GM23338 (cell line): ENCODE measurements around the gene RNF213. TPM values are rescaled to one million over a fixed set of nuclear protein-coding genes. Genes with fewer than 3 reads are reported as not detected.

Source experiments
- ATAC-seq: fragments of 200-7000 bp; cut with Tn5 transposase; 3 replicates; pipeline ENCODE4 v1.9.1; 2020
- DNase-seq: peaks from one replicate; pipeline ENCODE4 v3.0.0-alpha.2; 2015; ENCODE audit warnings: low spot score
- H2AFZ ChIP-seq: fragments of 200-600 bp; sonication (generic); 2 replicates; pipeline ENCODE4 v1.8.0; 2016; ENCODE audit warnings: antibody characterized with exemption, mild to moderate bottlenecking, moderate library complexity
- H3F3A ChIP-seq: fragments of 200-600 bp; sonication (generic); replicated peaks from 2 replicates; pipeline ENCODE4 v1.8.0; 2017; ENCODE audit warnings: antibody characterized with exemption, mixed run types, low read depth
- H3K27ac ChIP-seq: fragments of 200-600 bp; sonication (generic); 2 replicates; pipeline ENCODE4 v1.6.1; 2016; ENCODE audit warnings: low read depth
- H3K27me3 ChIP-seq: fragments of 200-600 bp; sonication (generic); 2 replicates; pipeline ENCODE4 v1.8.0; 2016; ENCODE audit warnings: mild to moderate bottlenecking, mixed run types, moderate library complexity; ENCODE audit not compliant: insufficient read depth
- H3K36me3 ChIP-seq: fragments of 200-600 bp; sonication (generic); 2 replicates; pipeline ENCODE4 v1.8.0; 2016; ENCODE audit warnings: mild to moderate bottlenecking; ENCODE audit not compliant: insufficient read depth
- H3K4me1 ChIP-seq: fragments of 200-600 bp; sonication (generic); 2 replicates; pipeline ENCODE4 v1.8.0; 2016; ENCODE audit warnings: mild to moderate bottlenecking, moderate library complexity; ENCODE audit not compliant: insufficient read depth
- H3K4me2 ChIP-seq: fragments of 200-600 bp; sonication (generic); 2 replicates; pipeline ENCODE4 v1.7.1; 2017; ENCODE audit warnings: mixed run types
- H3K4me3 ChIP-seq: fragments of 200-600 bp; sonication (generic); 2 replicates; pipeline ENCODE4 v1.6.1; 2016; ENCODE audit warnings: mixed run types
- H3K79me2 ChIP-seq: fragments of 200-600 bp; sonication (generic); replicated peaks from 2 replicates; pipeline ENCODE4 v1.8.0; 2017; ENCODE audit warnings: mild to moderate bottlenecking; ENCODE audit not compliant: insufficient read depth
- H3K9me2 ChIP-seq: fragments of 200-600 bp; sonication (generic); 2 replicates; pipeline ENCODE4 v1.8.0; 2017; ENCODE audit not compliant: insufficient read depth
- H4K20me1 ChIP-seq: fragments of 200-600 bp; sonication (generic); replicated peaks from 2 replicates; pipeline ENCODE4 v1.8.0; 2017; ENCODE audit warnings: mild to moderate bottlenecking; ENCODE audit not compliant: insufficient read depth
- H3K27ac Mint-ChIP-seq: 2 replicates; pipeline ENCODE4 v1.8.0; 2020; ENCODE audit warnings: inconsistent platforms, mild to moderate bottlenecking, moderate library complexity, mixed read lengths
- H3K27me3 Mint-ChIP-seq: 3 replicates; pipeline ENCODE4 v1.8.0; 2022; ENCODE audit warnings: low read depth, mild to moderate bottlenecking, moderate library complexity, mixed read lengths, inconsistent platforms; ENCODE audit not compliant: insufficient read depth, poor library complexity
- H3K36me3 Mint-ChIP-seq: 3 replicates; pipeline ENCODE4 v1.8.0; 2021; ENCODE audit warnings: low read depth, mild to moderate bottlenecking, inconsistent platforms, moderate library complexity, mixed read lengths
- H3K4me1 Mint-ChIP-seq: 3 replicates; pipeline ENCODE4 v1.8.0; 2020; ENCODE audit warnings: mild to moderate bottlenecking, inconsistent platforms, mixed read lengths
- H3K4me3 Mint-ChIP-seq: 3 replicates; pipeline ENCODE4 v1.8.0; 2021; ENCODE audit warnings: moderate library complexity, mild to moderate bottlenecking, inconsistent platforms, mixed read lengths
- H3K9me3 Mint-ChIP-seq: 3 replicates; pipeline ENCODE4 v1.8.0; 2020; ENCODE audit warnings: moderate library complexity, mild to moderate bottlenecking, inconsistent platforms, mixed read lengths
- CREB1 ChIP-seq: fragments of 250-450 bp; sonication (Bioruptor Pico); IDR thresholded peaks from 2 replicates; pipeline ENCODE4 v1.5.0; 2020; ENCODE audit warnings: low read depth, mild to moderate bottlenecking, moderate library complexity
- CTCF ChIP-seq, 2 experiments: fragments of 200-600 bp in 1 of 2; sonication (generic) in 1 of 2; conservative IDR thresholded peaks; 2 replicates each; pipeline versions ENCODE4 v1.5.1 to v1.6.1; 2016 to 2017; ENCODE audit warnings: antibody characterized with exemption in 2 of 2, low read depth in 2 of 2, mild to moderate bottlenecking in 2 of 2, moderate library complexity in 1 of 2
- EZH2 ChIP-seq: fragments of 200-600 bp; sonication (generic); IDR thresholded peaks from one replicate; pipeline ENCODE4 v1.8.0; 2017; ENCODE audit warnings: antibody characterized with exemption, mild to moderate bottlenecking, low read depth; ENCODE audit not compliant: unreplicated experiment
- EZH2phosphoT487 ChIP-seq: fragments of 200-600 bp; sonication (generic); IDR thresholded peaks from one replicate; pipeline ENCODE4 v1.8.1; 2018; ENCODE audit warnings: antibody characterized with exemption; ENCODE audit not compliant: unreplicated experiment
- JUNB ChIP-seq: IDR thresholded peaks from one replicate; pipeline ENCODE4 v1.6.1; 2016; ENCODE audit warnings: antibody characterized with exemption; ENCODE audit not compliant: unreplicated experiment
- NANOG ChIP-seq: IDR thresholded peaks from 2 replicates; pipeline ENCODE4 v1.6.1; 2016; ENCODE audit warnings: antibody characterized with exemption, borderline replicate concordance
- POLR2AphosphoS5 ChIP-seq: IDR thresholded peaks from 2 replicates; pipeline ENCODE4 v1.6.1; 2016; ENCODE audit warnings: antibody characterized with exemption, low read depth
- REST ChIP-seq: IDR thresholded peaks from one replicate; pipeline ENCODE4 v1.6.1; 2018; ENCODE audit warnings: antibody characterized with exemption; ENCODE audit not compliant: unreplicated experiment
- STAT1 ChIP-seq: IDR thresholded peaks from one replicate; pipeline ENCODE4 v1.6.1; 2016; ENCODE audit warnings: antibody characterized with exemption; ENCODE audit not compliant: unreplicated experiment
- ZNF114 ChIP-seq: fragments of 250-450 bp; sonication (Bioruptor Pico); IDR thresholded peaks from 2 replicates; pipeline ENCODE4 v1.5.0; 2020; ENCODE audit warnings: mild to moderate bottlenecking, moderate library complexity
- ZNF331 ChIP-seq: fragments of 250-450 bp; sonication (Bioruptor Pico); IDR thresholded peaks from 2 replicates; pipeline ENCODE4 v1.5.0; 2020; ENCODE audit warnings: low read depth, mild to moderate bottlenecking, moderate library complexity
- ZNF462 ChIP-seq: fragments of 250-450 bp; sonication (Bioruptor Pico); IDR thresholded peaks from 2 replicates; pipeline ENCODE4 v1.5.0; 2020; ENCODE audit warnings: mild to moderate bottlenecking, moderate library complexity
- polyA plus RNA-seq: library from polyadenylated mRNA; unstranded; fragments of >200 nt; fragmentation: Nextera tagmentation; extraction: Ambion mirVana; gene quantifications from 2 replicates; pipeline ENCODE4 v1.2.1, GENCODE V29; 2016
- total RNA-seq: library from RNA; depleted of rRNA; stranded (reverse); fragments of >200 nt; shearing (Covaris generic); gene quantifications from 2 replicates; pipeline ENCODE4 v1.2.3, GENCODE V29; 2014

The RNF213 gene
- total and polyA plus RNA-seq, 2 experiments from 2014 or later: 21.2 to 67.2 TPM

- no peak for TF ChIP-seq CTCF (conservative IDR thresholded peaks at IDR 0.05; ENCODE audit: low read depth in 2 of 2)
- no peak for TF ChIP-seq EZH2
- no peak for TF ChIP-seq JUNB
- no peak for TF ChIP-seq STAT1
- no peak for TF ChIP-seq EZH2phosphoT487
- TF ChIP-seq CREB1 (CRISPR knock-in tag): no peak
- no peak for TF ChIP-seq ZNF331
Observed at GRCh38 chr17:80227666-80228065, 33.0 kb upstream of the RNF213 start (continued).

- H4K20me1 ChIP-seq: no peaks in the 10 kb centered on the region
- peaks cover 12% of the 10 kb centered on the region for H3K36me3 ChIP-seq
- H3K27ac Mint-ChIP-seq: no peak overlapping the region
- no peaks in the 10 kb centered on the region; the same call in 1 of the 2 replicates for H3F3A ChIP-seq
- DNase-seq (no peak), ATAC-seq (no peak)
- H3K4me2 ChIP-seq: no peak overlapping the region
- no peak overlapping the region for H3K4me3 Mint-ChIP-seq
- peaks cover 7% of the 10 kb centered on the region; the same call in 1 of the 2 replicates for H3K4me1 ChIP-seq
- H3K27me3 Mint-ChIP-seq: peaks cover 5% of the 10 kb centered on the region
- peaks cover 15% of the 10 kb centered on the region for H3K9me3 Mint-ChIP-seq
- H3K4me1 Mint-ChIP-seq: peaks cover 27% of the 10 kb centered on the region
- no peak overlapping the region for H2AFZ ChIP-seq
- peaks cover 36% of the 10 kb centered on the region for H3K36me3 Mint-ChIP-seq
- H3K79me2 ChIP-seq: no peaks in the 10 kb centered on the region; the same call in 1 of the 2 replicates
- no peak overlapping the region for H3K27ac ChIP-seq
- no peaks in the 10 kb centered on the region for H3K9me2 ChIP-seq
- H3K27me3 ChIP-seq: no peaks in the 10 kb centered on the region
- H3K4me3 ChIP-seq: no peak overlapping the region
- TF ChIP-seq POLR2AphosphoS5: no peak
- no peak for TF ChIP-seq REST
- no peak for TF ChIP-seq ZNF114 (CRISPR knock-in tag)
- TF ChIP-seq ZNF462 (CRISPR knock-in tag): no peak
- no peak for TF ChIP-seq STAT1
- no peak for TF ChIP-seq EZH2phosphoT487
- TF ChIP-seq CTCF (conservative IDR thresholded peaks at IDR 0.05; ENCODE audit: low read depth in 2 of 2): no peak
- no peak for TF ChIP-seq NANOG
- TF ChIP-seq CREB1 (CRISPR knock-in tag): no peak
Observed at GRCh38 chr17:80228477-80228876, 32.2 kb upstream of the RNF213 start.
